Measurements from ENCODE around the gene LSAMP. TPM values are rescaled to one million over a fixed set of nuclear protein-coding genes. Genes with fewer than 3 reads are reported as not detected.

The LSAMP gene
- total and polyA plus RNA-seq, 2 of the 13 experiments (the other 11 are each of a cell fraction or from before 2014, with no cell fraction given) = not detected

- Histone ChIP-seq H3K4me3 (replicated peaks in 1 of 3; ENCODE audit: insufficient read depth in 1 of 3, low read depth in 2 of 3, low read length in 3 of 3) (no peak overlapping the region), H3K4me1 (ENCODE audit: insufficient read depth, low read length) (no peaks in the 10 kb centered on the region), H3K27ac (ENCODE audit: extremely low read length, insufficient read depth, low read length) (no peak overlapping the region), H3K79me2 (ENCODE audit: insufficient read depth, low read length) (no peaks in the 10 kb centered on the region), H3K27me3 (ENCODE audit: control insufficient read depth in 1 of 2, insufficient read depth in 2 of 2, low read length in 2 of 2) (no peaks in the 10 kb centered on the region), H3K9ac (ENCODE audit: insufficient read depth, low read depth, low read length) (no peak overlapping the region), H3K36me3 (replicated peaks in 1 of 2; ENCODE audit: control insufficient read depth in 1 of 2, insufficient read depth in 2 of 2, low read length in 2 of 2) (no peaks in the 10 kb centered on the region), H4K20me1 (ENCODE audit: insufficient read depth, low read length) (no peaks in the 10 kb centered on the region), H3K9me3 (ENCODE audit: low read length) (no peaks in the 10 kb centered on the region), H2AFZ (ENCODE audit: low read length) (no peak overlapping the region), H3K4me2 (ENCODE audit: low read depth, low read length) (no peak overlapping the region)
- in situ Hi-C loops (cut with HindIII; ENCODE audit: extremely low pct_ligation_motif_present, low pct_unique_long_range_greater_than_20kb) (no loop called here), intact Hi-C loops (cut with micrococcal nuclease; ENCODE audit: unreplicated experiment) (no loop called here)
- FAIRE-seq = no peak
- CTCF ChIA-PET (ENCODE audit: low intra/inter-chr PET ratio, low total read pairs) = no interaction called here
- no TSS peak for BruUV-seq (replicated peaks)
- WGBS (ENCODE audit: low lambda C conversion rate) = 18% methylated on average over 3 of the region's 3 CpGs
- TF ChIP-seq IRF1 (CRISPR knock-in tag; IDR thresholded peaks at IDR 0.05; ENCODE audit: low read depth) (no peak), ZNF580 (CRISPR knock-in tag; IDR thresholded peaks at IDR 0.05; ENCODE audit: borderline replicate concordance, low read depth) (no peak), POGK (CRISPR knock-in tag; conservative IDR thresholded peaks at IDR 0.05) (no peak), ZNF160 (CRISPR knock-in tag; IDR thresholded peaks at IDR 0.05) (no peak), ZNF383 (CRISPR knock-in tag; IDR thresholded peaks at IDR 0.05; ENCODE audit: borderline replicate concordance) (no peak), ZBTB10 (CRISPR knock-in tag; IDR thresholded peaks at IDR 0.05; ENCODE audit: borderline replicate concordance) (no peak), MLXIP (CRISPR knock-in tag; IDR thresholded peaks at IDR 0.05; ENCODE audit: borderline replicate concordance) (no peak), MNT (IDR thresholded peaks at IDR 0.05) (no peak), DPF2 (CRISPR knock-in tag; IDR thresholded peaks at IDR 0.05; ENCODE audit: borderline replicate concordance, low read depth) (no peak), DR1 (CRISPR knock-in tag; IDR thresholded peaks at IDR 0.05) (no peak), CBX2 (IDR thresholded peaks at IDR 0.05; ENCODE audit: low read depth, low read length) (no peak), CBX2 (CRISPR knock-in tag; IDR thresholded peaks at IDR 0.05; ENCODE audit: low read depth) (no peak), MED13 (CRISPR knock-in tag; IDR thresholded peaks at IDR 0.05) (no peak)
- no peak for ATAC-seq
- POLR2A ChIA-PET = no interaction called here
- no peak for DNase-seq (ENCODE audit: low spot score)
Observed at GRCh38 chr3:115898656-115899410, 546.5 kb downstream of the LSAMP start.

Data from HepG2 (cell line).